GM19099 (cell line): Measurements from ENCODE around the gene TTLL5.

Source experiments
- POLR2A ChIP-seq: IDR thresholded peaks from 3 replicates; pipeline ENCODE4 v1.6.1; 2011; ENCODE audit warnings: low read depth; ENCODE audit not compliant: insufficient read length; ENCODE audit errors: extremely low read depth

TTLL5 gene

GRCh38 chr14:75711105-75711795, 50.2 kb downstream of the TTLL5 start:
- no peak for TF ChIP-seq POLR2A

- TF ChIP-seq POLR2A = no peak
These were observed 50.8 kb downstream of the TTLL5 start for GRCh38 chr14:75711796-75712211.

DNA sequence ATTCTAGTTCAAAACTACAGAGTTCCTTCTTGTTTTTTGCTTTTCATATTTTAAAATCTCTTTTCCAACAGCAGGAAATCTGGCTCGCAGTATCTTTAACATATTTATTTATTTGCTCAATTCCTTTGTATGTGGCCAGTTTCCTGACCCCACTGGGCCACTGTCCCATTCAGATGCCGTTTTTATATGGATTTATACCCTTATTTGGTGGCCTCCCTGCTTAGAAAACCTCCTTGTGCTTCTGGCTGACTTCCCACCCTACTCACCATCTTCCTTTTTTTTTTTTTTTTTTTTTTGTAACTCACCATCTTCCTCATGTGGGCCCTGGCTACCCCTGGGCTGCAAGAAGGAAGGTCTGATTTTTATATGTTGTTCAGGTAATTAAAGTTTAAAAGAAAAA, 53.9 kb downstream of the TTLL5 start:
- no peak for TF ChIP-seq POLR2A

DNA sequence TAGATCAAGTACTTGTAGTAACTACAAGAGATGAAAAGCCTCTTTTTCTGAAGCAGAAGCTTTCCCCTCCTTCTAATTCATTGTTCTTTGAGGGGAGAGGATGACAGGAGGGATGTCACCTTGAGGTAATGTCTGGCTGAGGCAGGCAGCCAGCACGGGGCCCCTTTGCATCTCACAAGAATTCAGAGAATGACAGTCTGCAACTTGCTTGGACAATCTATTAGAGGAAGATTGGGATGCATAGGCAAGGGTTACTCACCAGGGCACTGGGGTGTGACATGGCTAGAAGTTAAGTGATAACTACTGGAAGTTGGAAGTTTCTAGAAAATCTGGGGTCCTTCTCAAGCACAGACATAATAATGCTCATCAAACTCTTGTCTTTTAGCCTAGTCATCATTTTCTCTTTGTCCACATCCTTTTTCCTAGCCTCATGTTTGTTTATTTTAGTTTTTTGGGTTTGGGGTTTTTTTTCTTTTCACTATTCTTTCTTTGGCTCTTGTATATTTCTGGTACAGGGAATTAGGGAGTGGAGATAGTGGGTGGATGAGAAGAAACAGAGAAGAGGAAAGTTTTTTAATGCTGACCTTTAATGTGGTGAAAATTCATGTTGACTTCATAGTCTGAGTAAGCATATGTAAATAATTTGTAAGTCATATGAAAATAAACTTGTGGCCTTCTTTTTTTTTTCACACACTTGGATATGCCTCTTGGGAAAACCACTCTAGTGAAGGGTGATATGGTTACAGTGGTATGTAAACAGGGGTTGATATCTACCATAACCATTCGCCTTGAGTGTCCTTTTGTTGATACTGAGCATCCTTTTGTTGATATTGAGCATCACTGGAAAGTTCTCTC, 55.1 kb downstream of the TTLL5 start:
- TF ChIP-seq POLR2A = no peak

- TF ChIP-seq POLR2A = no peak
These were observed 56.7 kb downstream of the TTLL5 start for GRCh38 chr14:75717729-75718128.

GRCh38 chr14:75718199-75718598, 57.2 kb downstream of the TTLL5 start:
- no peak for TF ChIP-seq POLR2A

DNA sequence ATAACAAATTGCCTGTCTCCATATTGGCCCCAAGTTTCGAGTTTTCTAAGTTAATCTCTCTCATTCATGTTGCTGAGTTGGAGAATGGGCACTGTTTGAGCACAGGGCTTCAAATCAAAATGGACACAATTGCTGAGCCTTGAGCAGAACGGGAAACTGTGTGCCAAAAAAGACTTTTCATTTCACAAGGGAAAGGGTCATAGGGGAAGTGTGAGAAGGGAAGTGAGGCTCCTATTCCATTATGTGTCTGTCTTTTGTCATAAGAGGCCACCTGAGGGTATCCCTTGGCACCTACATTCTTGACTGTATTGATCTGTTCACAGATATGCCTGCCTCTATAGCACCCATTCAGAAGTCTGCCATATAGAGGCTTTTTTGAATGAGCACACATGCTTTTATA, 59.1 kb downstream of the TTLL5 start:
- no peak for TF ChIP-seq POLR2A

DNA sequence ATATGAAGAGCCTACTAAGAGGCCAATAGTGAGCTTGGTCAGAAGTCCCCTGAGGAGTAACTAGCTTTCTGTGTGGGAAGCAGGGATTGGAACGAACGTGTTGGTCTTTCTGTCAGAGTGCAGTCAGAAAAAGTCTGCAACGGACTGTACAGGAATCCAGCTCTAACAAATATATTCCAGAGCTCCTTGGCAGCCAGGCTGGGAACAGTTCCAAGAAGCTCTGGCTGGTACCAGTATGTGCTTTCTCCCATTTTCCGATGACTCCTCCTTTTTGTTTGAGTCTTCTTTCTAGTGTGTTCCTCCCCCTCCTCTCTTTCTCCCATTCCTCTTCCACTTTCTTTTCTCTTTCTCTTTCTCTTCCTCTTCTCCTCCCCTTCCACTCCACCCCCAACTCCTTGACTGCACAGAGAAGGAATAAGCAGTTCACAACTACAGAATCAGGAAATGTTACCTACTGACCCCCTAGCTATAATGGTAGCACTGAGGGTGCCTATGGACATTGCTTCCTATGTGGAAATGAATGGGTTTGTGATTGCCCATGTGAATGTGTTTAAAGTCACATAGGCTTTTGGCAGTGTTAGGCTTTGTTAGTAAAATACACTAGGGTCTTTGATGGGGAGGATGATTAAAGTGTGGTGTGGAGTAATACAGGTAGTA, 59.9 kb downstream of the TTLL5 start:
- TF ChIP-seq POLR2A = no peak

DNA sequence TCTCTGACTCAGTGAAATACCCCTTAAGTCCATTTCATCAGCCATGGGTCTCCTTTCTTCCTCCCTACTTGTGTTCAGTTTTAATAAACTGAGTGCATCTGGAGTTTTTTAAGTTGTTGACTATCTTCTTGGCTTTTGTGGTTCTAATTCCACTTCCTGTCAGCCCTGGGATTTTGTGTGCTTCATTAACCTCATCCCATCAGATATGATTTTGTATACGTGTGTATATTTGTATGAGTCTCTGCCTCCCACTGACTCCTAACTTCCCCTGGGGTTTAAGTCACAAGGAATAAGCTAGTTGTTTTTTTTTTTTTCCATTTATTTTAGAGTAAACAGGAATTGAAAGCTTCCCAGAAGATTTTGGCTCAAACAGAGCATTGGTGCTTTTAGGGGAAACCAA, 62.7 kb downstream of the TTLL5 start:
- no peak for TF ChIP-seq POLR2A

DNA sequence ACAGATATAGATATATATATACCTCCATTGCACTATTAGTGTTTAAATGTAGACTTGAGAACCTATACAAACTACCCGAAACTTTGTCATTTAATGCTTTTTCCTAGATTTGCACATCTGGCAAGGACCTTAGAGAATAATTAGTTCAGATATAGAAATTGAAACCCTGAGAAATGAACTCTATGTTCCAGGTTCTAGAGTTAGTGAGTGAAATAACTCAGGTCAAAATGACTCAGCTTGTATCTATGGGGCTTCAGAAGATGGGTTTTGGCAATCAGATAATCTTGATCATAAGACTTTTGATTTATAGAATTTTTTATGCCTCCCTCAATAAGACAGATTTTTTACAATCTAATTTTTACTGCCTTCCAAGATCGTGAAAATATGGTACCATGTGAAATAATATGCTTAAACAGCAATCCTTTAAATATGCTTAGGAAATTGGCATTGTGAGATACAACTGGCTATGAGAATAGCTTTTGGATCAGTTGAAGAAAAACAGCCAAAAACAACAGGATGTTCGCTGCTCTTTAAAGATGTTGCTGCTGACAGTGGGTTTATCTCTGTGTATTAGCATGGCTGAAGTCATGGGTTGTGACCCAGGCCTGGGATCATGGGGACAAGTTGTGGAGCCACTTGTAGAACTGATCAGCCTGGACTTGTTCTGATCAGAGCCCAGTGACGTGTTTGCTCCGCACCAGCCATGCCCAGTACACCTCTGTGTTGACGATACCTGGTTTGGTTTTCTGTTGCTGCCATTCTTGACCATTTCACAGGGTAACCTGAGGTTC, 63.6 kb downstream of the TTLL5 start:
- no peak for TF ChIP-seq POLR2A

GRCh38 chr14:75725481-75725880, 64.4 kb downstream of the TTLL5 start:
- no peak for TF ChIP-seq POLR2A

DNA sequence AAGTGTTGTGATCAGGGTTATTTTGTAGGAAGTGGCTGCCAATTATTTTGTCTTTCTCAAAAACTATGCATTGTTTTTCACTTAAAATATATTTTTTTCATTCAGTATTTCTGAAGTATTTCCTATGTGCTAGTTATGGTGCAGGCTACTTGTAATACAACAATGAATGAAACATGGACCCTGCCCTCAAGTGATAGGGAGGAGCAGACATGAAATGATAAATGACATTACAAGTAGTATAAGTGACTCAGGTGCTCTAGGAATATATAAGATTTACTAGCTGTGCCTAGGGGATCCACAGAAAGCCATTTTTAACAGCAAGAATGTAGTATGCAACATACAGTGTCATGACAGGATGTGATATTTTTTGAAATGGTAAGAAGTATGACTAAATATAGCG, 65.3 kb downstream of the TTLL5 start:
- no peak for TF ChIP-seq POLR2A

- TF ChIP-seq POLR2A = no peak
These were observed 66.1 kb downstream of the TTLL5 start for GRCh38 chr14:75727124-75727523.

GRCh38 chr14:75732888-75733287, 71.8 kb downstream of the TTLL5 start:
- no peak for TF ChIP-seq POLR2A

DNA sequence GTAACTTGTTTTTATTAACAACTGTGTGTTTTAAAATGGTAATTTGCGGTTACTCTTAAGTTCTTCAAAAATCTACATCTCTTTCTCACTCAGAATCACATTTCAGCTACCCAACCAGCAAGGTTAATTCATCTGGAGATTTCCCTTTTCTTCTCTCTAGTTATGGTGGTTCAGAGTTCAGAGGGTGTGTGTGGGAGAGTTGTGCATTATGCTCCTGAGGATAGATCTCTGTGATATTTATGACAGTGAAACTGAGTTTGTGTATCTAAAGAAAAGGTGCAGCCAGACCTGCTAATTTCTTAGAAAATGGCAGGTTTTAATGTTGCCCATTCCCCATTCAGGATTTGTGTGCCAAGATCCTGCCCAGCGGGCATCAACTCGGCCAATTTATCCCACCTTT, 73.8 kb downstream of the TTLL5 start:
- no peak for TF ChIP-seq POLR2A
